Body of pancreas (tissue), 4 donors: ENCODE results near the gene CCR7. TPM values are rescaled to one million over a fixed set of nuclear protein-coding genes. Genes with fewer than 3 reads are reported as not detected.
A peak's percentile ranks its signal among the peaks of the same experiment; 100 is the strongest.

Experiments used
- ATAC-seq: fragments of 150-250 bp; one replicate; pipeline ENCODE4 v1.9.1; 2016
- DNase-seq, 4 donors: peaks; one replicate each; pipeline ENCODE4 v3.0.0-alpha.2; 2019
- H3K27ac ChIP-seq, 4 donors: fragments of 200-600 bp; sonication (generic); 1 replicate in 3 of 4; 2 replicates in 1 of 4; pipeline versions ENCODE4 v1.5.1 to v1.6.1; 2016 to 2019; ENCODE audit warnings: mild to moderate bottlenecking in 1 of 4, mixed read lengths in 1 of 4, moderate library complexity in 1 of 4
- H3K27me3 ChIP-seq, 2 donors: fragments of 200-600 bp; sonication (generic); one replicate each; pipeline ENCODE4 v1.6.0; 2016; ENCODE audit warnings: mild to moderate bottlenecking in 1 of 2
- H3K36me3 ChIP-seq, 2 donors: fragments of 200-600 bp; sonication (generic); replicated peaks in 1 of 2; 2 replicates each; pipeline ENCODE4 v1.5.1; 2016; ENCODE audit warnings: low read depth in 2 of 2; ENCODE audit not compliant: insufficient read depth in 1 of 2
- H3K4me1 ChIP-seq: fragments of 200-600 bp; sonication (generic); one replicate; pipeline ENCODE4 v1.6.0; 2016
- H3K4me3 ChIP-seq, 2 donors: fragments of 200-600 bp; sonication (generic); 1 replicate in 1 of 2; 2 replicates in 1 of 2; pipeline ENCODE4 v1.5.1; 2016 to 2019
- H3K9me3 ChIP-seq, 3 donors: fragments of 200-600 bp; sonication (generic); 1 replicate in 2 of 3; 2 replicates in 1 of 3; pipeline ENCODE4 v1.5.1; 2016
- CTCF ChIP-seq, 7 experiments: fragments of 450-650 bp in 4 of 7; fragments of 200-600 bp in 3 of 7; sonication (generic) in 3 of 7; IDR thresholded peaks; one replicate each; pipeline ENCODE4 v1.5.1; 2016 to 2019; ENCODE audit warnings: antibody characterized with exemption in 7 of 7
- POLR2A ChIP-seq, 3 donors: fragments of 450-650 bp; IDR thresholded peaks; one replicate each; pipeline ENCODE4 v1.6.1; 2016; ENCODE audit warnings: antibody characterized with exemption in 3 of 3, mild to moderate bottlenecking in 2 of 3
- WGBS, 2 donors: methylation state at CpG; one replicate each; pipeline ENCODE4 v1.1.5; 2017; 5-methylcytosine and 5-hydroxymethylcytosine counted together
- intact Hi-C: fragments of 100-400 bp; cut with DNase I; formaldehyde crosslinking; loops from one replicate; pipeline ENCODE4 v1.15.1; 2023
- total RNA-seq, 2 donors: library from RNA; depleted of rRNA; stranded (reverse); fragments of >200 nt; gene quantifications; one replicate each; pipeline ENCODE4 v1.1.0, GENCODE V29; 2016

The CCR7 gene
- total RNA-seq, 2 donors from 2014 or later: 0.26 TPM; not detected in 1

GRCh38 chr17:40522250-40522960 is 42.9 kb downstream of the CCR7 start:
- WGBS, 2 donors: 77 to 82% methylated on average over 6 to 7 of the region's 7 CpGs
- no peak for TF ChIP-seq CTCF (IDR thresholded peaks at IDR 0.05)
- no peak for TF ChIP-seq POLR2A (IDR thresholded peaks at IDR 0.05)
- Histone ChIP-seq H3K4me1 (no peaks in the 10 kb centered on the region), H3K27ac (no peak overlapping the region), H3K4me3 (no peak overlapping the region), H3K9me3 (no peaks in the 10 kb centered on the region), H3K27me3 (no peaks in the 10 kb centered on the region), H3K36me3 (no peaks in the 10 kb centered on the region)
- DNase-seq: no peak
- intact Hi-C loops: no loop called here
- peak; percentile 22 for ATAC-seq

- no peaks in the 10 kb centered on the region for H3K9me3 ChIP-seq
- ATAC-seq (no peak), DNase-seq (no peak)
- intact Hi-C loops: no loop called here
- 79 to 84% methylated on average over 12 to 14 of the region's 14 CpGs for WGBS, 2 donors
- no peaks in the 10 kb centered on the region for H3K4me1 ChIP-seq
- no peak for TF ChIP-seq POLR2A (IDR thresholded peaks at IDR 0.05)
- no peak overlapping the region for H3K4me3 ChIP-seq
- H3K27me3 ChIP-seq: no peaks in the 10 kb centered on the region
- H3K27ac ChIP-seq: no peak overlapping the region
- no peaks in the 10 kb centered on the region for H3K36me3 ChIP-seq
These were observed 44.2 kb downstream of the CCR7 start for GRCh38 chr17:40520991-40521453.

GRCh38 chr17:40519089-40519775 is 46.0 kb downstream of the CCR7 start:
- intact Hi-C loops: no loop called here
- TF ChIP-seq POLR2A (IDR thresholded peaks at IDR 0.05) (no peak), CTCF (IDR thresholded peaks at IDR 0.05) (no peak)

GRCh38 chr17:40518401-40519088 is 46.7 kb downstream of the CCR7 start:
- DNase-seq (no peak), ATAC-seq (no peak)
- intact Hi-C loops: no loop called here
- no peaks in the 10 kb centered on the region for H3K9me3 ChIP-seq
- H3K4me3 ChIP-seq: no peak overlapping the region
- TF ChIP-seq CTCF (IDR thresholded peaks at IDR 0.05) (no peak), POLR2A (IDR thresholded peaks at IDR 0.05) (no peak)
- H3K27me3 ChIP-seq: no peaks in the 10 kb centered on the region
- 79 to 84% methylated on average over 4 to 5 of the region's 5 CpGs for WGBS, 2 donors
- no peaks in the 10 kb centered on the region for H3K36me3 ChIP-seq
- no peaks in the 10 kb centered on the region for H3K4me1 ChIP-seq
- H3K27ac ChIP-seq: no peak overlapping the region

More at GRCh38 chr17:40519089-40519775, 46.0 kb downstream of the CCR7 start:
- Histone ChIP-seq H3K27ac (no peak overlapping the region), H3K9me3 (no peaks in the 10 kb centered on the region), H3K4me1 (no peaks in the 10 kb centered on the region), H3K4me3 (no peak overlapping the region), H3K36me3 (no peaks in the 10 kb centered on the region), H3K27me3 (no peaks in the 10 kb centered on the region)
- DNase-seq (no peak), ATAC-seq (no peak)
- WGBS, 2 donors: 63 to 73% methylated on average over 4 to 5 of the region's 5 CpGs

- no peak for TF ChIP-seq CTCF (IDR thresholded peaks at IDR 0.05)
- TF ChIP-seq POLR2A (IDR thresholded peaks at IDR 0.05): no peak
- Histone ChIP-seq H3K4me3 (no peak overlapping the region), H3K27me3 (no peaks in the 10 kb centered on the region), H3K36me3 (no peaks in the 10 kb centered on the region), H3K9me3 (no peaks in the 10 kb centered on the region), H3K4me1 (no peaks in the 10 kb centered on the region), H3K27ac (no peak overlapping the region)
- intact Hi-C loops: no loop called here
- DNase-seq (no peak), ATAC-seq (no peak)
- WGBS, 2 donors: 72 to 77% methylated on average over 4 of the region's 4 CpGs
These were observed 47.3 kb downstream of the CCR7 start for GRCh38 chr17:40517981-40518380.
